HEK293 (cell line): ENCODE data around the gene PLBD2.

Experiments
- CTCF ChIA-PET: fragments of 350-600 bp; formaldehyde crosslinking; extraction: SDS; loops from one replicate; lab custom pipeline; 2021; ENCODE audit warnings: antibody characterized with exemption; lab: Yijun Ruan, JAX
- POLR2A ChIA-PET: fragments of 300-600 bp; formaldehyde crosslinking; extraction: SDS; loops from one replicate; lab custom pipeline; 2020; ENCODE audit warnings: antibody characterized with exemption, inconsistent platforms; lab: Yijun Ruan, JAX
- H3K27ac ChIP-seq: fragments of 200-500 bp; sonication (Bioruptor generic); 2 replicates; pipeline ENCODE4 v1.5.1; 2014; ENCODE audit warnings: low read depth, low read length, control low read depth, inconsistent platforms; ENCODE audit errors: extremely low read depth
- H3K36me3 ChIP-seq, 2 experiments: fragments of 200-500 bp in 1 of 2; sonication (Bioruptor generic) in 1 of 2; 1 replicate in 1 of 2; 2 replicates in 1 of 2; pipeline ENCODE4 v1.5.1; 2014 to 2017; ENCODE audit warnings: inconsistent platforms in 2 of 2, low read length in 2 of 2; ENCODE audit not compliant: control insufficient read depth in 2 of 2, insufficient read depth in 1 of 2
- H3K4me1 ChIP-seq: fragments of 200-500 bp; sonication (Bioruptor generic); 2 replicates; pipeline ENCODE4 v1.5.1; 2014; ENCODE audit warnings: mild to moderate bottlenecking, low read length, inconsistent platforms; ENCODE audit not compliant: control insufficient read depth, insufficient read depth
- H3K4me3 ChIP-seq: 2 replicates; pipeline ENCODE4 v1.5.1; 2011; ENCODE audit warnings: low read depth, mild to moderate bottlenecking, control low read depth, low read length, moderate library complexity
- H3K9me3 ChIP-seq: fragments of 200-500 bp; sonication (Bioruptor generic); 2 replicates; pipeline ENCODE4 v1.5.1; 2014; ENCODE audit warnings: low read depth, low read length, inconsistent platforms; ENCODE audit not compliant: control insufficient read depth, insufficient read depth
- HIC1 ChIP-seq: fragments of 450-650 bp; formaldehyde crosslinking; IDR thresholded peaks from 2 replicates; pipeline ENCODE4 v1.5.1; 2016; ENCODE audit warnings: missing biosample characterization, missing genetic modification characterization
- IKZF3 ChIP-seq: fragments of 450-650 bp; IDR thresholded peaks from 2 replicates; pipeline ENCODE4 v1.5.0; 2018; ENCODE audit warnings: missing biosample characterization, mild to moderate bottlenecking, missing genetic modification characterization, moderate library complexity
- SP7 ChIP-seq: fragments of 450-650 bp; formaldehyde crosslinking; IDR thresholded peaks from 2 replicates; pipeline ENCODE4 v1.5.1; 2016; ENCODE audit warnings: missing biosample characterization, missing genetic modification characterization
- ZBTB48 ChIP-seq: fragments of 450-650 bp; formaldehyde crosslinking; IDR thresholded peaks from 2 replicates; pipeline ENCODE4 v1.5.1; 2016; ENCODE audit warnings: missing biosample characterization, missing genetic modification characterization
- ZNF132 ChIP-seq: fragments of 450-650 bp; formaldehyde crosslinking; IDR thresholded peaks from 2 replicates; pipeline ENCODE4 v1.5.1; 2017; ENCODE audit warnings: missing biosample characterization, missing genetic modification characterization, borderline replicate concordance
- ZNF140 ChIP-seq: fragments of 450-650 bp; formaldehyde crosslinking; IDR thresholded peaks from 2 replicates; pipeline ENCODE4 v1.5.1; 2016; ENCODE audit warnings: missing biosample characterization, missing genetic modification characterization
- ZNF221 ChIP-seq: fragments of 450-650 bp; formaldehyde crosslinking; IDR thresholded peaks from 2 replicates; pipeline ENCODE4 v1.5.1; 2017; ENCODE audit warnings: missing biosample characterization, missing genetic modification characterization, borderline replicate concordance
- ZNF37A ChIP-seq: fragments of 450-650 bp; IDR thresholded peaks from 2 replicates; pipeline ENCODE4 v1.5.1; 2018; ENCODE audit warnings: missing biosample characterization, missing genetic modification characterization
- ZNF449 ChIP-seq: fragments of 450-650 bp; formaldehyde crosslinking; IDR thresholded peaks from 2 replicates; pipeline ENCODE4 v1.5.1; 2017; ENCODE audit warnings: missing biosample characterization, mild to moderate bottlenecking, missing genetic modification characterization, moderate library complexity
- ZNF510 ChIP-seq: fragments of 450-650 bp; formaldehyde crosslinking; IDR thresholded peaks from 2 replicates; pipeline ENCODE4 v1.5.1; 2018; ENCODE audit warnings: mild to moderate bottlenecking, missing genetic modification characterization, missing biosample characterization; ENCODE audit not compliant: insufficient replicate concordance
- ZNF623 ChIP-seq: fragments of 450-650 bp; formaldehyde crosslinking; IDR thresholded peaks from 2 replicates; pipeline ENCODE4 v1.5.1; 2016; ENCODE audit warnings: missing biosample characterization, missing genetic modification characterization
- ZNF660 ChIP-seq: fragments of 450-650 bp; IDR thresholded peaks from 2 replicates; pipeline ENCODE4 v1.5.1; 2018; ENCODE audit warnings: missing biosample characterization, mild to moderate bottlenecking, missing genetic modification characterization
- ZNF670 ChIP-seq: fragments of 450-650 bp; formaldehyde crosslinking; IDR thresholded peaks from 2 replicates; pipeline ENCODE4 v1.5.1; 2016; ENCODE audit warnings: missing biosample characterization, missing genetic modification characterization, low read depth
- ZNF701 ChIP-seq: fragments of 450-650 bp; formaldehyde crosslinking; IDR thresholded peaks from 2 replicates; pipeline ENCODE4 v1.5.1; 2016; ENCODE audit warnings: missing biosample characterization, missing genetic modification characterization
- ZNF747 ChIP-seq: fragments of 450-650 bp; formaldehyde crosslinking; IDR thresholded peaks from 2 replicates; pipeline ENCODE4 v1.5.1; 2016; ENCODE audit warnings: missing biosample characterization, missing genetic modification characterization
- ZNF768 ChIP-seq: fragments of 450-650 bp; formaldehyde crosslinking; IDR thresholded peaks from 2 replicates; pipeline ENCODE4 v1.5.1; 2018; ENCODE audit warnings: missing biosample characterization, mild to moderate bottlenecking, missing genetic modification characterization
- ZNF776 ChIP-seq: fragments of 450-650 bp; formaldehyde crosslinking; IDR thresholded peaks from 2 replicates; pipeline ENCODE4 v1.5.0; 2017; ENCODE audit warnings: missing biosample characterization, missing genetic modification characterization, borderline replicate concordance
- ZNF777 ChIP-seq: fragments of 450-650 bp; formaldehyde crosslinking; IDR thresholded peaks from 2 replicates; pipeline ENCODE4 v1.5.1; 2017; ENCODE audit warnings: missing biosample characterization, missing genetic modification characterization, borderline replicate concordance
- TF ChIP-seq, protein P1 (sequence below): fragments of 450-650 bp; formaldehyde crosslinking; IDR thresholded peaks from 2 replicates; pipeline ENCODE4; 2016; ENCODE audit warnings: missing biosample characterization, missing genetic modification characterization

PLBD2 gene

DNA sequence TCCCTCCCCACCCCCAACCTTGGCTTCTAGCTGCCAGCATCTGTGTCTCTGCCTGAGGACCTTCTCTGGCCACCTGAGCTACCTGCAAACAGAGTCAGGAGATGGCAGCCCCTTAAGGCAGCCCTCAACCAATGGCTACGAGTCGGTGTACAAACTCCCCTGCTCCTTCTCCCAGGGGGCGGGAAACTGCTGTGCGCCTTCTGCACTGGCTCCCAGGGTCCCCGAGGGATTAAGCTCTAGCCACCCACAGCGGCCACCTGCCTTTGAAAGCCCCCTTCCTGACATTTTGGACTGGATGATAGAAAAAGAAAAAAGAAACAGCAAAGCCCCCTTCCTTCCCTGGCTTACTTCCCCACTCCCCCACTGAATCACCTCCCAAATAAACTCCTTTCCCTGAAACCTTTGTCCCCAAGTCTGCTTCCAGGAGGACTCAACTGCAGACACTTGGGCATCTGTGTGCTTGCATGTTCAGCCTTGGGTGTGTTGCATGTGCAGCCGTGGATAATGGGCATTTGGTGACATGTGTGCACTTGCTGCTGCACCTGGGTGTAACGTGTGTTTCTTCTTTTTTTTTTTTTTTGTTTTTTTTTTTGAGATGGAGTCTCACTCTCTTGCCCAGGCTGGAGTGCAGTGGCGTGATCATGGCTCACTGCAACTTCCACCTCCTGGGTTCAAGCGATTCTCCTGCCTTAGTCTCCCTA is 39.3 kb downstream of the PLBD2 start:
- no peaks in the 10 kb centered on the region for H3K36me3 ChIP-seq
- ChIA-PET CTCF (interaction anchor here (1.0 kb wide), 1 partner anchor 28 kb away, joined by 3 read pairs; no protein-coding TSS in a partner anchor), POLR2A (no interaction called here)
- TF ChIP-seq ZNF140, result no peak
- TF ChIP-seq SP7 (tag by site-specific recombination), result no peak
- no peak for TF ChIP-seq ZNF37A (tag by site-specific recombination)
- no peak for TF ChIP-seq ZNF670 (tag by site-specific recombination)
- TF ChIP-seq ZNF776, result no peak
- no peak for TF ChIP-seq ZNF449 (tag by site-specific recombination)
- TF ChIP-seq ZNF623 (tag by site-specific recombination), result no peak
- no peak for TF ChIP-seq ZNF221 (tag by site-specific recombination)
- TF ChIP-seq ZNF777 (tag by site-specific recombination), result no peak
- TF ChIP-seq ZNF660 (tag by site-specific recombination), result no peak
- TF ChIP-seq ZNF747 (tag by site-specific recombination), result no peak
- no peak for TF ChIP-seq ZNF510
- TF ChIP-seq ZNF132 (tag by site-specific recombination), result no peak
- TF ChIP-seq HIC1, result no peak
- no peak for TF ChIP-seq IKZF3 (tag by site-specific recombination)
- H3K4me1 ChIP-seq, result no peaks in the 10 kb centered on the region
- H3K9me3 ChIP-seq, result no peaks in the 10 kb centered on the region
- H3K27ac ChIP-seq, result no peak overlapping the region
- H3K4me3 ChIP-seq, result no peak overlapping the region

- ChIA-PET POLR2A (no interaction called here), CTCF (interaction anchor here (0.7 to 1.2 kb wide), 3 partner anchors 9 to 27 kb away, joined by 3 read pairs; no protein-coding TSS in a partner anchor)
- H3K4me1 ChIP-seq, result no peaks in the 10 kb centered on the region
Observed at GRCh38 chr12:113398346-113399290, 40.2 kb downstream of the PLBD2 start.

More at GRCh38 chr12:113398346-113399290, 40.2 kb downstream of the PLBD2 start:
- TF ChIP-seq ZNF701 (tag by site-specific recombination) (peak; percentile 53; the same call in 1 of the 2 replicates), ZNF768 (tag by site-specific recombination) (0 out of 2 replicates have a peak, but pooled peaks have one; percentile 9), ZBTB48 (tag by site-specific recombination) (no peak)
- TF ChIP-seq, protein P1, sequence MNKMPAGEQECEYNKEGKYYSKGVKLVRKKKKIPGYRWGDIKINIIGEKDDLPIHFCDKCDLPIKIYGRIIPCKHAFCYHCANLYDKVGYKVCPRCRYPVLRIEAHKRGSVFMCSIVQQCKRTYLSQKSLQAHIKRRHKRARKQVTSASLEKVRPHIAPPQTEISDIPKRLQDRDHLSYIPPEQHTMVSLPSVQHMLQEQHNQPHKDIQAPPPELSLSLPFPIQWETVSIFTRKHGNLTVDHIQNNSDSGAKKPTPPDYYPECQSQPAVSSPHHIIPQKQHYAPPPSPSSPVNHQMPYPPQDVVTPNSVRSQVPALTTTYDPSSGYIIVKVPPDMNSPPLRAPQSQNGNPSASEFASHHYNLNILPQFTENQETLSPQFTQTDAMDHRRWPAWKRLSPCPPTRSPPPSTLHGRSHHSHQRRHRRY, result no peak
- no peaks in the 10 kb centered on the region for H3K9me3 ChIP-seq
- no peak overlapping the region for H3K4me3 ChIP-seq
- H3K27ac ChIP-seq, result no peak overlapping the region
- no peaks in the 10 kb centered on the region for H3K36me3 ChIP-seq
